NCI-H2196 (cell line): ENCODE measurements around the gene ANK3.
"Not testable (repeated sequence)": the region's sequence is repeated elsewhere in the genome, so short reads cannot be mapped to it uniquely, and the experiment has no call there.

Experiments
- DNase-seq: peaks from one replicate; lab custom pipeline; 2025; ENCODE audit not compliant: unreplicated experiment; lab: John Stamatoyannopoulos, UW

ANK3 gene

DNA sequence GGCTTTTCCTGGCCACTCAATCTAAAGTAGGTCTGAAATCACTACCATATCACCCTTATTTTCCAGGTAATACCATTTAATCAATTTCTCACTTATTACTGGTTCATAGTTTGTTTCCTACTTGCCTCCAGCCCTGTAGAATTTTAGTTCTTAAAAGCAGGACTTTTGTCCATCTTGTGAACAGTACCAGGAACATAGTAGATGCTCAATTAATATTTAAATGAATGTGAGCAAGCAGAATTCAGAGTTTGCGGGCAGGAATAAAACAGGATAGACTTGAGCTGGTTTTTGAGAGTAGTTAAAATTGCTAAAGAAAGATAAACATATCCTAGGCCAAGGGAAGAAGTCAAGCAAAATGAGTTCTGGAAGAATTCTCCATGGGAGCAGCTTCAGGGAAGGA is 77.9 kb downstream of the ANK3 start:
- no peak for DNase-seq

DNA sequence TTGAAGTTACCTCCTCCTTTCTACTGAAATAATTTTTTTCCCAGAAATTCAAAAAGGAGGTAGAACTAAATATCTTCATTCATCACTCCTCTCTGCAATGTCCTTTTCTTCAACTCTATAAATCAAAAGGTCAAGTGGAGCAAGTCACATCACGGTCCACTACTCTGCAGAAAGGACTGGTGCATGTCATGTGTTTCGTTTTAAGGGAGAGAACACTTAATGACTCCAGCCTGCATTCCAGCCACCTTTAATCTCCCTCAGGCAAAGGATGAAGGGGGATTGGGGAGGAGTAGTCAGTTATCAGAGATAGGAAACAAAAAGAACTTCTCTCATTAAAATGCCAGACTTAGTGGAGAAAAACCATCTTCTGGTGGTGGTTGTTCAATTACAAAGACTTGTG is 78.9 kb downstream of the ANK3 start:
- DNase-seq, result no peak

DNA sequence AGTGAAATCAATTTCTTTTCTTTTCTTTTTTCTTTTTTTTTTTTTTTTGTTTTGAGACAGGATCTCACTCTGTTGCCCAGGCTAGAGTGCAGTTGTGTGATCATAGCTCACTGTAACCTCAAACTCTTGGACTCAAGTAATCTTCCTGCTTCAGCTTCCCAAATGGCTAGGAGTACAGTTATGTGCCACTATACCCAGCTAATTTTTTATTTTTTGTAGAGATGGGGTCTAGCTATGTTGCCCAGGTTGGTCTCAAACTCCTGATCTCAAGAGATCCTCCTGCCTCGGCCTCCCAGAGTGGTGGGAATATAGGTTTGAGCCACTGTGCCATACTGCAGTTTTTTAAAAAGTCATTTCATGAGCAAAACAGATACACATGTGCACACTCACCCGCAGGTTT is 79.8 kb downstream of the ANK3 start:
- no peak for DNase-seq

DNA sequence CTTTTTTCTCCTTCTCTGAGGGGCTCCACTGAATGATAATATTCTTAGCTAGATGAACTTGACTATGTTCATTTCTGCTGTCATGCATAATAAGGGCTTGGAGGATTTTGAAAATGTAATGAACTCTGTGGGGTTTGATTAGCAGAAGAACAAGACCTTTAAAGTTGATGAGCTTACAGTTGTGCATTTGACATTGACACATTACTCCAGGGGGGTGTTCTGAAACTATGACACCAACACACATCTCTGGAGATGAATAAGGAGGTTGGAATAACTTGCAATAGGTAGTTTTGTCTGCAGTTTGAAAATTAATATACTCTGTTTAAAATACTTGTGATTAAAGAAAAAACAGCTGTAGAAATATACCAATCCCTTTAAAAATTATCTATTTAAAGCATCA is 80.3 kb downstream of the ANK3 start:
- DNase-seq, result no peak

DNA sequence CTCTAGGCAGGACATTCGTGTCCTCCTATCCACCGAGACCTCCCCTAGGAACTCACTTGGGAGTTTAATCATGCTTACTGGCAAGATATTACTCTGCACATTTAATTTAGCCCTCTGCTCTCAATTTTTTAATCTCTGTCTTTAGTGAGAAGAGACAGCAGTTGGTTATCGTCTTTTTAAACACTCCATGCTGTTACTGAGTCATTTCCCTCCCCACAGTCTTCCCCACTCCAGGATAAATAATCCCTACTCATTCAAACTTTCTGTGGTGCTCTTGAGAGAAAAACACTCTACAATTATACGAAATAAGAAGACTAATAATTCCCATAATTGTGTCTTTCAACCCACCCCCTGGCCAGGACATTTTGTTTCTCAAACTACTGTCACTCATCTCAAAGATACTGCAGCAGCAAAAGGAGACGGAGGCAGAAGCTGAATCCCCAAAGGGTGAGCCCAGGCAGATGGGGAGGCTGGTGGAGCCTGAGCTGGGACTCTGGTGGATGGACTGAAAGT is 84.2 kb downstream of the ANK3 start:
- no peak for DNase-seq

GRCh38 chr10:60304829-60305379 is 84.8 kb downstream of the ANK3 start:
- DNase-seq, result no peak

GRCh38 chr10:60303778-60304177 is 85.9 kb downstream of the ANK3 start:
- no peak for DNase-seq

- DNase-seq, result no peak
These were observed 89.5 kb downstream of the ANK3 start for GRCh38 chr10:60299961-60300883.

DNA sequence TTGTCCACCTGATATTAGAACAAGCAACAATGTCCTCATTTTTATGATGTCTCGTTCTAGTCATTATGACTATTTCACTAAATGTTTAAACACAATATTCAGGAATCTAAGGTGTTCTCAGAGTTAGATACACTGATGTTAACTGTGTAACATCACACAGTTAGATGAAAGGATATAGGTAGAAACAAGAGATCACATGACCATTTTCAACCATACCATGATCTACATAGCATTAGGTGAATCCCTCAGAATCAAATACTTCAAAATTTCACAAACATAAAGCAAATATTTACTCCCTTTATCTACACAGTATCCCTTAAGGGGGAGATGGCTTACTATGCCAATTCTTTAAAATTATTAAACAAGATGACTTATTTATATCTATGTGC is 90.3 kb downstream of the ANK3 start:
- no peak for DNase-seq

GRCh38 chr10:60298408-60299389 is 91.0 kb downstream of the ANK3 start:
- no peak for DNase-seq

DNA sequence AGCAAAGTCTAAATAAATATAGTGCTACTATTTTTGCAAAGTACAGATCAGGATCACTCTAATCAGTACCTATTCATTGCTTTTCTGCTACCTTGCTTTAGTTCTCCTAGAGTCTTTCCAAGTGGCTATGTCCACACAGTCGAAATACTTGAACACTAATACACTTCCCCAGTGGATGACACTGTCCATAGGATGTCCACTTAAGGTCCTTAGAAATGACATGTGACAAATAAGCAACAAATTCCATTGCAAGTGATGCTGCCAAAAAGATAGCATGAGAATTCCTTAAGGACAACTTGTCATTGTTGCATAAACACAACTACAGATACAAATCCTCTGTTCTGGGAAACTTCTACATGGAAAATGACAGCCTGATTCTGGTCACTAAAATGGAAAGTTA is 93.6 kb downstream of the ANK3 start:
- no peak for DNase-seq

DNA sequence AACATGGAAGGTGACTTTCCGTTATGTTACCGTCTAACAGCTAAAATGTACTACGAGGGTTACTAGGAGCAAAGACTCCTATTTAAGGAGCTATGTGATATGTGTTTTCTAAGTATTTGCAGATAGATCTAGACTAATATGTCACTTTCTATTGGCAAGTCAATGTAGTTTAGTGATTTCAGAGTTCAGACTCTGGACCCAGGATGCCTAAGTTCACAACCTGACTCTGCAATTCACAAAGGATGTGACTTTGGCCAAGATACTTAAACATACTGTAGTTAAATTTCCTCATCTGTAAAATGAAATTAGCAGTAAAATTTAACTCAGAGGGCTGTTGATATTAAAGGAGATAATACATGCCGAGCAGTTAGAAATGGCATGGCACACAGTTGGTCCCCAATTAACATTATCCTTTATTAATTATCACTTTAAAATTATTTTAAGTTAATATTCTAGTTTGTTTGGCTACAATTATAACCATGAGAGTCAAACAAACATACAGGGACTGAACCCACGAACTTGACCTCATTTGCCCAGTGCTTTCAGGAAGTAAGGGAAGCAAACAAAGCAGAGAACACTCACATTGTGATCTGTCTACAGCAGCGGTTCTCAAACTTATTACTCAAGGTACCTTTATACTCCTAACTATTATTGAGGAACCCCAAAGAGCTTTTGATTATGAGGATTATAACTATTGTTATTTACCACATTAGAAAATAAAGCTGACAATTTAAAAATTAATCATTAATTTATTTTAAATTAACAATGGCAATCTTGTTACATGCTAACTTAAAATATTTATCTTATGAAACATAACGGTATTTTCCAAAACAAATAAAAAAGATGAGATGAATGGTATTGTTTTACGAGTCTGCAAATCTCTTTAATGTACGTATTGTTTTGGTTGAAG is 94.4 kb downstream of the ANK3 start:
- no peak for DNase-seq

- DNase-seq, result no peak
These were observed 96.0 kb downstream of the ANK3 start for GRCh38 chr10:60293581-60294175.

DNA sequence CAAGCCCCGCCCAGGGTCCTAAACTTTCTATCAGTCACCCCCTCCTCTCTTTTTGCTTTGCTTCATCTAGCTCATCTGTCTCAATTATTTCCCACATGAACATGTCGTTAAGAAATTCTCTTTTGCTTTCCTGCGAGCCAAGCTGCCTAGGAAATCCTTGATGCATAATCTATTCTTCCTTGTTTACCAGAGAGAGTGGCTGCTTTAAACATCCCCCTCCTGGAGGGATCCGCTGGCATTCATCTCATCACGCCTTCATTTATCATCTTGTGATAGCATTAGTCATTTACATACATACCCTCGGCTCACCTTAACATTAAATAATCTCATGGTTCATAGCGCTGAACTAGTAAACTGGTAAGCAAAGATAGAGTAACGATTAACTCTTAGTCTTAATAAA is 96.7 kb downstream of the ANK3 start:
- no peak for DNase-seq

DNA sequence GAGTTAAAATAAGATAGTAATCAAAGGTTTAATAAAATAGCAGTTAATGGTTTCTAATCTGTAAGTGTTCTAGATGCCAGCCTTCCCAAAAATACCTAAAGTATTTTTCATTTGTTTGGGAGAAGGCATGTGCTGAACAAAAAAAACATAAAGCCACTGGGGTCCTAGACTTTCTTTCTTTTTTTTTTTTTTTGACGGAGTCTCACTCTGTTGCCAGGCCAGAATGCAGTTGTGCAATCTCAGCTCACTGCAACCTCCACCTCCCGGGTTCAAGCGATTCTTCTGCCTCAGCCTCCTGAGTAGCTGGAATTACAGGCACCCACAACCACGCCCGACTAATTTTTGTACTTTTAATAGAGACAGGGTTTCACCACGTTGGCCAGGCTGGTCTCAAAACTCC is 97.1 kb downstream of the ANK3 start:
- not testable (repeated sequence) for DNase-seq

GRCh38 chr10:60291344-60291930 is 98.2 kb downstream of the ANK3 start:
- DNase-seq, result no peak

- no peak for DNase-seq
These were observed 99.1 kb downstream of the ANK3 start for GRCh38 chr10:60290558-60290957.

GRCh38 chr10:60289800-60290199 is 99.9 kb downstream of the ANK3 start:
- no peak for DNase-seq

DNA sequence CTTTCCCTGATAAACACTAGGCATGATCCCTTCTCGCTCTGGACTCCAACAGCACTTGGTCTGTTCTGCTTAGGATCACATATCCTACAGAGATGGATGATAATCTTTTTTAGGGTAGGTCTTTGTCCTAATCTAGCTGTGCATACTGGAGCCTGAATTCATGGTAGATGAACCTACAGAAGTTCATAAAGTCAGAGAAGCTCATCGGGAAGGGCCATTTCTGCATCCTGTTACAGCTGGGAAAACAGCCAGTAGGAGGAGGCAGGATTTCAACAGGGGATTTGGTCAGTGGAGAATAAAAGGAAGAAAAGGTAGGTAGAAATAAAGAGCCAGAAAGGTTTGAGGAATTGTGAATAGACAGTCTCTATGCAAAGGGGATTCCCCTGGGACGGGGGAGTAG is 101.4 kb downstream of the ANK3 start:
- DNase-seq, result no peak

- DNase-seq, result no peak
These were observed 103.1 kb downstream of the ANK3 start for GRCh38 chr10:60286559-60286958.
